GM19324 (cell line): ENCODE data around the gene TNRC6C.
"Not testable (repeated sequence)": the region's sequence is repeated elsewhere in the genome, so short reads cannot be mapped to it uniquely, and the experiment has no call there.

Experiments
- ATAC-seq: cut with Tn5 transposase; IDR thresholded peaks from one replicate; pipeline ENCODE4 v1.9.1; 2021; ENCODE audit warnings: mild to moderate bottlenecking, moderate library complexity; ENCODE audit not compliant: unreplicated experiment, low FRiP score

Gene TNRC6C

DNA sequence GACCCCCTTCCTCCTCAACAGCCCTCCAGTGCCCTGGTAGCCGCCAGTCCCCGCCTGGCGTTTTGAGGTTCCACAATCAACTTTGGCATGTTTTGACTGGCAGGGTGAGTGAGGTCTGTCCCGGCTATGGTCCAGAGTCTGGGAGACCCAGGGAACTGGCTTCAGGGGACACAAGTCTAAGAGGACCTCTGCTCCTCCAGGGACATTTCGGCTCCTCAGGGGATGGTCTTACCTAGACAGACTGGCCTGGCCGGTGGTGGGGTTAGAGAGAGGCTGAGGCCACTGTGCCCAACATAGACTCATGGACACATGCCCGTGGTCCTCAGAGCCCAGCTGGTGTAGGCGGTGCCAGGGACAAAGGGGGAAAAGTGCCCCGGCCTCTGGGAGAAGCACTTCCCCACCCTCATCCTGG is 174.3 kb downstream of the TNRC6C start:
- no peak for ATAC-seq

GRCh38 chr17:78133179-78133951 is 174.9 kb downstream of the TNRC6C start:
- ATAC-seq: no peak

- ATAC-seq: no peak
Measured at GRCh38 chr17:78133971-78134898, 175.7 kb downstream of the TNRC6C start.

GRCh38 chr17:78134899-78135385 is 176.4 kb downstream of the TNRC6C start:
- ATAC-seq: no peak

- no peak for ATAC-seq
Measured at GRCh38 chr17:78135858-78136500, 177.5 kb downstream of the TNRC6C start.

DNA sequence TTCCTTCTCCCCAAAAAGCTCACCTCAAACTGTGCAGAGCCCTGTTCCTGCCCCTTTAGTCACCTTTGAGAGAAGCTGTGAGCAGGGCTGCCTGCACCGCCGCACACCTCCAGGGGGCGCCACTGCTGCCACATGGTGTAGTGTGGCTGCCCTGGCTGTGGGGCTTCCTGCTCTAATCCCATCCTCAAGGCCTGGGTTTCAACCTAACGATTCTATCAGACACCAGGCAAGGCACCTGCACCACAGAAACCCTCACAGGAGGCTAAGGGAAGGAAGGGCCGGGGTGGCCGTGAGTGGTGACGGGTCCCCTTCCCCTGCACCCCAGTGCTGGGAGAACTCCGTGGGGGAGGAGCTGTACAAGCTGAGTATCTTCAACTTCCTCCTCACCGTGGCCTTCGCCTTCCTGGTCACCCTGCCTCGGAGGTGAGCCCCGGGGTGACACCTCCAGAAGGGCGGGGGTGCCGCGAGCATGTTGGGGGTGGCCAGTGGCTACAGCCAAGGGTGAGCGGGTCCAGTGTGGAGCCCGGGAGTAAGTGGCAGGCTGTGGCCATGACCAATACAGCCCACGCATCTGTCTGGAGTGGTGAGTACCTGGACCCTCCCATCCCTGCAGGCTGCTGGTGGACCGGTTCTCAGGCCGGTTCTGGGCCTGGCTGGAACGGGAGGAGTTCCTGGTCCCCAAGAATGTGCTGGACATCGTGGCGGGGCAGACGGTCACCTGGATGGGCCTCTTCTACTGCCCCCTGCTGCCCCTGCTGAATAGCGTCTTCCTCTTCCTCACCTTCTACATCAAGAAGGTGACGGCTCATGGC is 179.1 kb downstream of the TNRC6C start:
- ATAC-seq: no peak

DNA sequence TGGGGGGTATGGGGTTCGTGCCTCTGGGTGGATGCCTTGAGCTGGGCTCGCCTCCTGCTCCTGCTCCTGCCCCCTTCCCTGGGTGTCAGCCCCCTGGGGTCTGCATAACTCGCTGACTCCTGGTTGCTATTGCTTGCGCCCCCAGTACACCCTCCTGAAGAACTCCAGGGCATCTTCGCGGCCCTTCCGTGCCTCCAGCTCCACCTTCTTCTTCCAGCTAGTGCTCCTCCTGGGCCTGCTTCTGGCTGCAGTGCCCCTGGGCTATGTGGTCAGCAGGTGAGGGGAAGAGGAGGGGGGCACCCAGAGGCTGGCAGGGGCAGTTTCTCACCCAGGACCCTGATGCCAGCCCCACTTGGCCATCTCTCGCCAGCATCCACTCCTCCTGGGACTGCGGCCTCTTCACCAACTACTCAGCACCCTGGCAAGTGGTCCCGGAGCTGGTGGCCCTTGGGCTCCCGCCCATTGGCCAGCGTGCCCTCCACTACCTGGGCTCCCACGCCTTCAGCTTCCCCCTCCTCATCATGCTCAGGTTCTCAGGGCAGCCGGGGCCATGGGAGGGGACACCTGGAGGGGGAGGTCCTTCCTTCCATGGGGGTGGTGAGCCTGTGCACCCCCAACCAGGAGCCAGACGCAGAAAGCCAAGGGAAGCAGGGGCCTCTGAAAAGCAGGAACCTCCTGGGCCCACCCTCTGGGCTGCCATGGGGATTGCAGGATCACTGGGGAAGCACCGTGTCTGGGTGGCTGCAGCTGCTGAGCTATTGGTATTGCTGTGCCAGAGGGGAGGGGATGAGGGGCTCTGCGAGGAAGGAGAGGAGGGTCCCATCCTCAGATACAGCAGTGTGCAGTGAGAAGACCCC is 179.9 kb downstream of the TNRC6C start:
- no peak for ATAC-seq

DNA sequence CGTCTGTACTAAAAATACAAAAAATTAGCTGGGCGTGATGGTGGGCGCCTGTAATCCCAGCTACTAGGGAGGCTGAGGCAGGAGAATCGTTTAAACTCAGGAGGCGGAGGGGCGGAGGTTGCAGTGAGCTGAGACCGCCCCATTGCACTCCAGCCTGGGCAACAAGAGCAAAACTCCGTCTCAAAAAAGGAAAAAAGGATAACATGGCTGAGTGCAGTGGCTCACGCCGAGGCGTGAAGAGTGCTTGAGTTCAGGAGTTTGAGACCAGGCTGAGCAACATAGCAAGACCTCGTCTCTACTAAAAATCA is 181.3 kb downstream of the TNRC6C start:
- not testable (repeated sequence) for ATAC-seq

GRCh38 chr17:78140169-78141051 is 181.9 kb downstream of the TNRC6C start:
- ATAC-seq: peak; percentile 59

DNA sequence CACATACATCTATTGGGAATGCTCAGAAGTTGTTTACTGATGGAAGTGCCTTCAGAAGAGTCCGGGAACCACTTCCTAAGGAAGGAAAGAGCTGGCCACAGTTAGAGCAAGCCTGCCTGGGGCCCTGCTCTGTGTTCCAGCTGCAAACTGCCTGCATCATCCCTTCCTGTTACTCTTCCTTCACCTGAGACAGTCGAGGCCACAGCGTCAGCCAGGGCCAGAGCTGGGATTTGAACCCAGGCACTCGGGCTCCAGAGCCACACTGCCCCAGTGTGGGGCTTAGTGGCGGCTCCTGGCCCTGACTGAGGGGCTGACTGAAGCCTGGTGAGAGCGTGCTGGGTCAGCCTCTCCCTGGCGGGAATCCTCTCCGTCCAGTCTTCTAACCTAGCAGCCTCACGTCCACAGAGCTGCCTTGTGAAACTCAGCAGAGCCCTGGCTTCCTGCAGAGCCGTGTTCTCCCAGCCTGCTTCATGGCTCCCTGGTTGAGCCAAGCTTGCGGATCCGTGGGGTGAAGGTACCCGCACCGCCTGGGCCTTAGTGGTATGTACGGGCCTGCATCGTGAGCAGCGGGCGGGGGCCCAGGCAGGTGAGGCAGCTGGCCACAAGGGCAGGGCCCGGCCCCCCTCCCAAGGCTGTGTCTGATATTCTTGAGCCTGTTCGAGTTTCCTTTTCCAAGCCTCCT is 183.1 kb downstream of the TNRC6C start:
- ATAC-seq: no peak

GRCh38 chr17:78142119-78142861 is 183.8 kb downstream of the TNRC6C start:
- no peak for ATAC-seq

GRCh38 chr17:78143214-78144146 is 185.0 kb downstream of the TNRC6C start:
- ATAC-seq: no peak

DNA sequence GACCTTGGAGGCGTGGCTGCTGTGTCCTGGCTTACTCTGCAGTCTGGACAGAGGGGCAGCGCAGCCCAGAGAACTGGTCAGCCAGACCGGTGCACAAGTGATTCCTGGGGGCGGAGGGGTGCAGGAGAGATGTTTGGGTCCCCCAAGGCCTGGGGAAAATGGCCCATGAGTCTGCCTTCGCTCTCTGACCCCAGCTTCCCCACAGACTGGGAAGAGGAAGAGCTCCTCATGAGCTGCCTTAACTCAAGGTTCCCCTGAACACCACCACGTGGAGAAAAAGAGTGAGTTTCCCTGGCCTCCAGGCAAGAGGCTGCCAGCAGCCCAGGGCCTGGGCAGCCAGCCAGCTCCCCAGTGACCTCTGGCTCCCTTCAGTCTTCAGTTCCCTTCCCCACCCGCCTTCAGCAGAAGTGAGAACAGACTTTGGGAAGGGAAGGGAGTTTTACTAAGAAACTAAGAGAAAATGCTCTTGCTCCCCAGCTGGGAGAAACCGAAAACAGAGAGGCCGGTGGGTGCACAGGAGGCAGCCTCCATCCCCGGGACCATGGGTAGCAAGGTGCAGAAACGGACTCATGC is 185.7 kb downstream of the TNRC6C start:
- no peak for ATAC-seq

GRCh38 chr17:78144736-78145641 is 186.5 kb downstream of the TNRC6C start:
- ATAC-seq: no peak

GRCh38 chr17:78146471-78146869 is 188.0 kb downstream of the TNRC6C start:
- no peak for ATAC-seq
